NCI-H82 treated with DMSO at 0.1 percent for 48 hours (cell line): Measurements from ENCODE around the gene CSH1.
"Not testable (repeated sequence)": the region's sequence is repeated elsewhere in the genome, so short reads cannot be mapped to it uniquely, and the experiment has no call there.

Source experiments
- DNase-seq: peaks from one replicate; lab custom pipeline; 2025; ENCODE audit not compliant: unreplicated experiment; lab: John Stamatoyannopoulos, UW

CSH1 gene

DNA sequence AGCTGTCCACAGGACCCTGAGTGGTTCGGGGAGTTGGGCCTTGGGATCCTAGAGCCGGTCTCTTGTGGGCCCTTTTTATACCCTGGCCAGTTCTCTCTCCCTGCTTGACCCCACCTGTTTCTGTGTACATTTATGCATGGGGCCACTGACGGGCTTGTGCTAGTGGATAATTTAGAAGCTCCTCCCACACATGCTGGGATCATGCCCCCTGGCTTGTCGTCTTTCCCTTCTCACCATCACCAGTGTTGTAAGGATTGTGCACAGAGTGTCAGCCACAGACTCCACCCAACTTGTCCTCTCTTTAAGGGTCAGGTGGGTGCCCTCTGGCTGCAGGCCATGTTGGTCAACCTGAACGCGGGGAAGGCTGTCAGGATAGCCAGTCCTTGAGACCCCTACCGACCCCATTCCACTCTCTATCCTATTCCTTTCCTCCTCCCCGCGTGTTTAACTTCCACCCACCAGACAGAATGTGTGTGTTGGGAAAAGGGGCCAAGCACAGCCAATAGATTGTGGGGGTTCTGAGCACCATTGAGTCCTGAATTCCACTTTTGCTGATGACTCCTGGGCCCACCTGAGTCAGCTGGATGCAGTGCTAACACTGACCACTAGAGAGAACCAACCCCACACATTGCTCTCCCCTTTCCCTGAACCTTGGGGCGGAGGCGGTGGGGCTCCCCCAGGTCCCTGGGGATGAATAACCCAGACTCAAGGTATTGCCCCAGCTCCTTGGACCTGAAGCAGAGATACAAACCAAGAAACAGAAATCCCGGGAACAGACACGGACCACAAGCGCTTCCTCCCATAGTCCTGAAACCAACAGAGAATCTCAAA is at the start of gene CSH1:
CSH1 (minus strand) TSS at position 51 of the 831 bp plus-strand sequence. CDS start 63 bp downstream, outside the sequence.
- not testable (repeated sequence) for DNase-seq

DNA sequence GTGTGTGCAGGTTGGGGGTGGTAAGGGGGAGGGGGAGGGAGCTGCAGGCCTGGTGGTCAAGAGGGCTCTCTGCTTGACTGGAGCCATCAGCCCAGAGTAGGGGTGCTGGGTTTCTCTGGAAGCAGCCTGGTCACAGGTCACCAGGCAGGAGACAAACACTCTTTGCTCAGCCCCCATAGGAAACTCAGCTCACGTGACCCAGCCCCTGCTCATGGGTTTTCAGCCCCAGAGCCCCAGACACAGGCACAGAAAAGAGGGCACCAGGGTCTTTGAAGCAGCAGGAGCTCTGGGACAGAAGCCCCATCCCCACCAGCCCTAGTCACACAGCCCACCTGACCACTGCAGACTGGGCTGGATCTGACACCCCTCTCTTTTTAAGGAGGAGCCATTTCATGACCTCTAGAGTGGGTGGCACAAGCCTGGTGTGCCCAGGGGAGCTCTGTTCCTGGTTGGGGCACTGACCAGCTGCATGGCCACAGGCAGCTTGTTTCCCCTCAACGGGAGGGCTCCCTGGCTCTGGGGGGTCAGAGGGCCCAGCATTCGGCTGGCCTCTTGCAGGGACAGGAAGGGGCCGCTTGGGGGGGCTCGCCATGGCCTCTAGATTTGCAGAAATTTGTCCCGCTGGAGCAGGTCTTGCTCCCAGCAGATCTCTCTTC is 49.5 kb upstream of the CSH1 start:
- no peak for DNase-seq

DNA sequence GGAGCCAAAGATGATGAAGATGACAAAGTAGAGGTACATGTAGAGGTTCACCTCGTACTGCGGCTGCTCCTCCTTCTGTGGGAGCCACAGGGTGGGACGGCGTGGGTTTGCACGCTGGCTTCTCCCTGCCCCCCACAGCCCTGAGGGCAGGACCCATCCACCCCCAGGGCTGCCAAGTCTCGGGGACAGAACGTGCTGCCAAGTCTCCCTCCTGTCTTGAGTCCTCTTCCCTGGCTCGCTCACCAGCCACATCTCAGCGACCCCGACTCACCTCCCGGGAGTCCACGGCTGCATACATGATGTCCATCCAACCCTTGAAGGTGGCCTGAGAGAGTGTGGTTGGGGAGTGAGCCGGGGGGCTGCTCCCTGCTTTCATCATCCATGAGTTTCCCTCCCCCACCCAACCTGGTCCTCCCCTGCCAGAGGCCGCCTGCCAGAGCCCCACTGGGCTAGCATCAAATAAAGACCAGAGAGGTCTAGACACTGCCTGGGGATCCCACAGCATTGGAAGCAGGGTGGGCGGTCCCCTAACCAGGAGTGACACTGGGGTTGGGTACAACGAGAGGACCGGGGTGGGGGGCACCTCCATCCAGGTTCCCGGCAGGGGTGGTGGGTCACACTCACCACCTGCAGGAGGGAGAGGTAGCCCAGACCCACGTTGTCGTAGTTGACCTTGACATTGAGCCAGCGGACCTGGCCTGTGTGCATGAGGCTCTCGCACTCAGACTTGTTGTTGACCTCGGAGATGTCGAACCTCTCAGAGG is 48.5 kb upstream of the CSH1 start:
- no peak for DNase-seq

DNA sequence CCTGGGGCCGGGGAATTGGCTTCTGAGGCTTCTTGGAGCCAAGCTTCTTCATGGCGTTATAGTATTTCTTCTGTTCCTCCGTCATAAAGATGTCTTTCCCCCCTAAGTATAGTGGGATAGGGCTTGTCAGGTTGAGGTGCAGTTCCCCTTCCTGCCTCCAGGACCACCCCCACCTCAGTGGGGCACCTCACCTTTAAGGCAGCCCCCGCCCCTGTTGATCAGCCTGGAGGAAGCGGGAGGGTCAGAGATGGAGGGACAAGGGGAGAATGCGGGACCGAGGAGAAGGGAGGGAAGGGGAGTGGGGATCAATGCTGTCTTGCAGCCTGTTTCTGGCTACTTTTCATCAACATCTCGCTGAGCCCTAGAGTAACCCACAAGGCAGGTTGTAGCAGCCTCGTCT is 47.4 kb upstream of the CSH1 start:
- DNase-seq, result no peak

DNA sequence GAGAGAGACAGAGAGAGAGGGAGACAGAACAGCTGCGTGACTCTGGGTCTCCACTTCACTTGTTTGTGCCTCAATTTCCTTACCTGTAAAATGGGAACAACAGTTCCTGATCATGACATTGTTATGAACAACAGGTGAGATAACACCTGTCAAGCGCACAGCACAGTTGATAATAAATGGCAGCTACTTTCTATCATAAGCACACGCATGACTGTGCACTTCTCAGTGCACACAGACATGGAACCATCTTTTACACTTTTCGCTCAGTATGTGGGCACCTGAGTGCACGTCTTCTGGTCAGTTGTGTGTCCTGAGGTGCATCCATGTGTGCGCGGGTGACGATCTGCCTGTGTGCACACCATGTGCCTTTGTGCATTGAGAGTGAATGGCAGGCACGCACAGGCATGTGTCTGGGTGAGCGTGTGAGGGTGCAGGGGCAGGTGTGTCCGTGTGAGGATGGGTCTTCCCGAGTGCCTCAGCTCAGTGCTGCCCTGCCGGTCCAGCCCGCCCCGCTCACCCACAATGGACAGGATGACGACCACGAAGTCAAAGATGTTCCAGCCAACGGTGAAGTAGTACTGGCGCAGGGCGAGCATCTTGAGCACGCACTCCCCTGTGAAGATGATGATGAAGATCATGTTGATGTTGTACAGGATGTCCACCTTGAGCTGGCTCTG is 46.1 kb upstream of the CSH1 start:
- DNase-seq, result no peak

DNA sequence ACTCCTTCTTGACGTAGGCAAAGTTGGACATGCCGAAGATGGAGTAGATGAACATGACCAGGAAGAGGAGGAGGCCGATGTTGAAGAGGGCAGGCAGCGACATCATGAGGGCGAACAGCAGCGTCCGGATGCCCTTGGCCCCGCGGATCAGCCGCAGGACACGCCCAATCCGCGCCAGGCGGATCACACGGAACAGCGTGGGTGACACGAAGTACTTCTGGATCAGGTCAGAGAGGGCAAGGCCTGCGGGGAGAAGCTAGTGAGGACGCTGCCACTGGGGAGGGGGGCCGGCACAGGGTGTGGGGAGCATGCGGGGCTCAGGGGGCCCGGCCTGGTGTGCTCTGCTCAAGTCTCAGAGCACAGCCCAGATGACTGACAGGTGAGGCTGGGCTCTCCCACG is 45.4 kb upstream of the CSH1 start:
- DNase-seq, result no peak

DNA sequence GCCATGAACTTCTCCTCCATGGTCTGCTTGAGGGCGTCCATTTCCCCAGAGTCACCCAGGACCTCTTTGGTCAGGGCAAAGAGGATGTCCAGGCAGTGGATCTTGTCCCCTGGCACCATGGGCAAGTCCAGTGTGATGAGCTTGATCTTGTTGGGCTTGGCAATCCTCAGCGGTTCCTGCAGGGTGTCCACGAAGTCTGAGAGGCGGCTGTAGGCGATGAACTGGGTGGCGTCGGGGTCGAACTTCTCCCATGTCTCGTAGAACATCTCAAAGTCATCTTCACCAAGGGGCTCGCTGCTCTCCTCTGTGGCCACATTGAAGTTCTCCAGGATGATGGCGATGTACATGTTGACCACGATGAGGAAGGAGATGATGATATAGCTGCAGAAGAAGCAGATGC is 44.8 kb upstream of the CSH1 start:
- DNase-seq, result no peak

DNA sequence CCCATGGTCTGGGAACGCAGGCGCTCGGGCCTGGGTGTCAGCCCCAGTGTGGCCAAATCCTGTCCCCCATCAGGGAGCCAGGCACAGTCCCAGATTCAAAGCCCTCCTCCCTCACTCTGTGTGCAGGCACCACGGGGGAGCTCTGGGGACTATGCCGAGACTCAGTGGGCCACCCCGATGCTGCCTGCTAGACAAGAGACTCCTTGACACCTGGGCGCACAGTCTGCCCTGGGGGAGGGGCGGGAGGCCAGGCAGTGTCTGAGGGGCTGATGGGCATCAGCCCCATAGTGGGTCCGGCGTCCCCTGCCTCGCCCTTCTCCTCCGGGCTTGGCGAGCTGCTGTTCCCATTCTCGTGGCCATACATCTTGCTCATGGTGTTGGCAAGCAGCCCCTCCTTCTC is 44.2 kb upstream of the CSH1 start:
- no peak for DNase-seq

DNA sequence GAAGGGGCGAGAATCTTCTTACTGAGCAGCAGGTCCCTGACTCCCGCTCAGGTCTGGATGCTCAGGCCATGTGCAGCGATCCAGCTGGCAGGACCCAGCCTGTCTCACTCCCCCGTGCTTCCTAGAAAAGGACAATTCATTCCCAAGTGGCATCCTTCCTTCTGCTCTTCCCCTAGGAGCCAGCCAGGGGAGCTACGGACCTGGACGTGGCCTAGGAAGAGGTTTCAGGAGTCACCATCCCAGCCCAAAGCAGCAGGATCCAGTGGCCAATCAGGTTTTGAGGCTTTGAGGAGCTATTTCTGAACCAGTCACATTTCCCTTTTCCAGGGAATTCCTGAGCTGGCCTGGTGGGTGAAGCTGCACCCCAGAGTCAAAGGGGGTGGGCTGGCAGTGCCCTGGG is 43.5 kb upstream of the CSH1 start:
- DNase-seq, result no peak

DNA sequence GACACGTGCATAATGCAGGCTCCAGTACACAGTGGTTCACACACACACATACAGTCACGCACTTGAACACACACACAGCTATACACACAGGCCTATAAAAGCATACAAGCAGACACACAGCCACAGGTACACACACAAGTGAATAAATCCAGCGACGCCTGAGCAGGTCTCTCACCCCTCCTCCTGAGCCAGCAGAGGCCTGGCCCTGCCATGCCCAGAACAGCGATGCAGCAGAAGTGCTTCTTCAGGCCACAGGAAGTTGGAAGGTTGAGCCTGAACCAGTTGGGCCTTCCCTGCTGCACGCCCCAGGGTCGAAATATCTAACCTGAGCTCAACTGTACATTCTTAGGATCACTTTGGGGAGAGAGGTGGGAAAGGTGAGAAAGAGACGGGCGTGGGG is 43.0 kb upstream of the CSH1 start:
- DNase-seq, result no peak

DNA sequence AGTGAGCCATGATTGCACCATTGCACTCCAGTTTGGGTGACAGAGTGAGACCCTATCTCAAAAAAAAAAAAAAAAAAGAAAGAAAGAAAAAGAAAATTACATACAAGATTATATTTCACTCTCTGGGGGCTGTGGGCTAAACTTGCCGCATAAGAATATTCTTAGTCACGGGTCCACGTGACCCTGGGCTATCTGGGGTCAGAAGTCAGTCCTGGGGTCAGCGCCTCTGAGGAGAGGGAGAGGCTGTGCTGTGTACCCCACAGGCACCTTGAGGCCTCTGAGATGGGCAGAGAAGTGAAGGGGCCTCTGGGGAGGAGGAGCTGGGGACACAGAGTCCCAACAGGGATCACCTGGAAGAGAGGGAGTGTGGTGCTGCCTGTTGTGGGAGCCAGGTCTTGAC is 41.5 kb upstream of the CSH1 start:
- DNase-seq, result no peak

DNA sequence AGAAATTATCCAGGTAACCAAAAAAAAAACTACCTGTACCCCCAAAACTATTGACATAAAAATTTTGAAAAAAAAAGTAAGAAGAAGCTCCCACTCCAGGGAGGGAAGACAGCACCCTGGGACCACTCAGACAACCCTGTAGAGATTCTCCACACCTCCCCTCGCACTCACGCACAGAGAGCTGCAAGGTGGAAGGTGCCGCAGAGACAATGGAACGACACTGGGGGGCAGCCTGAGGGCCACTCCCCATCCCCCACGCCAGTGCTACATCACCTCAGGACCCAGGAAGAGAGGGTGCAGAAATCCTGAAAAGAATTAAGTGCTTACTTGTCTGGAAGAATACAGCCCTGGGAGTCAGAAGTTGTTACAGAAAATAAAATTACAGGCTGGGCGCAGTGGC is 40.9 kb upstream of the CSH1 start:
- no peak for DNase-seq

DNA sequence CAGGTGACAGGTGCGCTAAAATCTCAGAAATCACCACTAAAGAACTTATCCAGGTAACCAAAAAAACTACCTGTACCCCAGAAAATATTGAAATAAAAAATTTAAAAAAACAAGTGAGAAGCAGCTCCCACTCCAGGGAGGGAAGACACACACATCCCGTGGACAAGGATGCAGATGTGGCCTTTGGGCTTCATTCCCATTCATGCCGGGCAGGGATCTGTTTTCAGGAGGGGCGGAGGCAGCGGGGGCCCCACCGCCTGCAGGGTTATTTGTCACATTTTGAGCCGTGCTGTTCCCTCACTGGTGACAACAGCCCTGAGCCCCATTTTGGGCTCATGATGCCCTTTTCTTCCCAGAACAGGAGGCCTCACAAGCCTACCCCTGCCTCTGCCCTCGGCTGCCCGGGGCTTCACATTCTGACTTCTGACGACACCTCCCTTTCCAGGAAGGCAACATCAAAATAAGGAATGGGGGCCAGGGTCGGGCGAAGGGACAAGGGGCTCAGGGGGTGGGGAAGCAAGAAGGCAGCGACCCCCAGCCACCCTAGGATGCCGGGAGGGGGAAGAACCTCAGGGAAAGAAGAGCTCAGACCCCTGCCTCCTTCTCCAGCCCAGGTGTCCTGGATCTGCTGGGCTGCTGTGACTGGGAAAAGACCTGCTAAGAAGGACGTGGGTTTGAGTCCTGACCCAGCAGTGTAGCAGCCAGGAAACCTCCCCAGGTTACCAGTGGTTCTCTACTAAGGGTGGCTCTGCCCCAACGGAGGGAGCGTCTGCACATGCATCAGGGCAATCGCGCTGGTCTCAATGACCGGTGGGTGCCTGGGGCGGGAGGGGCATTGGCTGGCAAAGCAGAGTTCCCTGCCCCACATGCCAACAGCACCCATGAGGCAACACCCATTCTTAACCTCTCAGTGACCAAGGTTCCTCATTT is 38.1 kb upstream of the CSH1 start:
- no peak for DNase-seq

DNA sequence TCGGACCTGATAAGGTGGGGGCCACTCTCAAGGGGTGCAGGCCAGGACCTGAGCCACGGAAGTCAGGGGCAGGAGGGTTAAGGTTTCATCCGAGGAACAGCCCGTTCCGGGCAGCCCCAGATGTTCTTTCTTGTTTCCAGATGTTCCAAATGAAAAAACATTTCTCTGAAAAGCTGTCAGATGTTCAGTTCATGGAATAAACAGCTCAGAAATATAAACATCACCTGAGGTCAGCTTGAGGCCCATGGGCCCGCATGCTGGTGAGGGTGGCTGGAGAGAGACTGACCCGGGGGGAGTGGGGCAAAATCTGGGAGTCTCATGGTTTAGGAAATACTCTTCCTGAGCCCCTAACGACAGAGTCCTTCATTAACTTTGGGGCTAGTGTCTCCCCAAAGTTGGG is 37.2 kb upstream of the CSH1 start:
- no peak for DNase-seq

DNA sequence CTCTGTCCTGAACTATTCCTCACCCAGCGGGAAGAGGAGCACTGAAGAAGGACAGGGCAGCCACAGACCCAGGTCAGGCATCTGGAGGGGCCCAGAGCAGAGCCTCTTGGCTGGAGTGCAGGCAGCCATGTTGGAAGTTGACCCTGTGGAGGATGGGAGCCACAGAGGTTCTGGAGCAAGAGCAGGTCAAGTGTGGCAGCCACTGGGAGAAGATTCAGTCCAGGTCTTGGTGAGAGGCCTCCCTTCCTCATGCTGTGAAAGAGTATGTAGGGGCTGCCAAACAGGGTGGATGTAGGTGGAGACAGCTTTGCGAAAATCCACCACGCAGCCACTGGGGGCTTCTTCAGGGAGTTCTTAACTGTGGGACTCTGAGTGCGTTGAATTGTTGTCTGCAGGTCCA is 36.3 kb upstream of the CSH1 start:
- DNase-seq, result no peak

DNA sequence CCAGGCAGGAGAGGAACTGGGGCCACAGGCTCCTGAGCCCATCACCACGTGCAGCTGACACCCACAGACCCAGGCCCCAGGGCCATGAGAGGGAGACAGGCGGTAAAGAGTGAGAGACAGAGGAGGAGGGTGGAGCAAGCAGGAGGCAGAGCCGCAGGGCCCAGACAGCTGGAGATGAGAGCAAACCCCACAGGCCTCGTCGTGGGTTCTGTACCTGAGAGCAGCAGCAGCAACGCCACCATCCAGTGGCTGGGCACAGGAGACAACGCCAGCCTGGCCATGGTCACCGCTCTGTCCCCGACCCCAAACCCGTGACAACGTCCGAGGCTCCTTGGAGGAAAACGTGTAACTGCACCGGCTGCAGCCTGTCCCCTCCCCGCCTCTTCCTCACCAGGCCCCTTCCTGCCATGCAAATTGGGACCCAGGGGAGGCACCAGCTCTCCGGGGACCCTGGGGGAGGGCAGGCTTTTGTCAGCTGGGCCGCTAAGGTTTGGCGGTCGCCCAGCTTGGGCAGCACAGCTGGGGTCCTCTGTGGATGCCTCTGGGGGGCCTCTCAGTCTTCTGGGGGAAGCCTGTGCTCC is 35.7 kb upstream of the CSH1 start, which contains the start of gene CD79B:
CD79B (minus strand) TSS at position 351 of the 581 bp plus-strand sequence; CDS start at position 281, 70 bp downstream.
- no peak for DNase-seq

DNA sequence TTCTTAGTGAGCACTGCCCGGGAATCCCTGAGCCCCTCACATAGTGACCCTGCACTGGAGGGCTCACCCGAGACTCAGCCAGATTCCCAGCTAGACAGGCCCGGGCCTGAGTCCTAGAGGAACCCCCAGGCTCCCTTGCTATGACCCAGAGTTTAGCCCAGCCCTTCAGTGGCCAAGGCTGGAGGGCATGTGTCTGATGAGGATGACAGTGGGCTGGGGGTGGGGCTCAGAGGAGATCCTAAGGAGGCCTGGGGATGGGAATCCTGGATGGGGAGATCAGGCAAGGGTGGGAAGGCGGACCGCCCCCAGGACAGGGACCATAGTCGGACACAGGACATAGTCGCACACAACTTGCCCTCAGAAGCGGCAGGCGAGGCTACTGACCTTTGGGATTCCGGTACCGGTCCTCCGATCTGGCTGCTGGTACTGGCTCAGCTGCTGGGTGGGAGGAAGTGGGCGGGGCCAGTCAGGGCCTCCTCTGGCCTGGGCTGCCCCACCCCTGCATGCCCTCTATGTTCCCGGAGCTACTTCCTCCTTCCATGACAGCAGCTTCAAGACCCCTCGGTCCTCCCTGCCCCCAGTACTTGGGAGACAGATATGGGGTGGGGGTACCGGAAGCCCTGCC is 34.7 kb upstream of the CSH1 start:
- no peak for DNase-seq

DNA sequence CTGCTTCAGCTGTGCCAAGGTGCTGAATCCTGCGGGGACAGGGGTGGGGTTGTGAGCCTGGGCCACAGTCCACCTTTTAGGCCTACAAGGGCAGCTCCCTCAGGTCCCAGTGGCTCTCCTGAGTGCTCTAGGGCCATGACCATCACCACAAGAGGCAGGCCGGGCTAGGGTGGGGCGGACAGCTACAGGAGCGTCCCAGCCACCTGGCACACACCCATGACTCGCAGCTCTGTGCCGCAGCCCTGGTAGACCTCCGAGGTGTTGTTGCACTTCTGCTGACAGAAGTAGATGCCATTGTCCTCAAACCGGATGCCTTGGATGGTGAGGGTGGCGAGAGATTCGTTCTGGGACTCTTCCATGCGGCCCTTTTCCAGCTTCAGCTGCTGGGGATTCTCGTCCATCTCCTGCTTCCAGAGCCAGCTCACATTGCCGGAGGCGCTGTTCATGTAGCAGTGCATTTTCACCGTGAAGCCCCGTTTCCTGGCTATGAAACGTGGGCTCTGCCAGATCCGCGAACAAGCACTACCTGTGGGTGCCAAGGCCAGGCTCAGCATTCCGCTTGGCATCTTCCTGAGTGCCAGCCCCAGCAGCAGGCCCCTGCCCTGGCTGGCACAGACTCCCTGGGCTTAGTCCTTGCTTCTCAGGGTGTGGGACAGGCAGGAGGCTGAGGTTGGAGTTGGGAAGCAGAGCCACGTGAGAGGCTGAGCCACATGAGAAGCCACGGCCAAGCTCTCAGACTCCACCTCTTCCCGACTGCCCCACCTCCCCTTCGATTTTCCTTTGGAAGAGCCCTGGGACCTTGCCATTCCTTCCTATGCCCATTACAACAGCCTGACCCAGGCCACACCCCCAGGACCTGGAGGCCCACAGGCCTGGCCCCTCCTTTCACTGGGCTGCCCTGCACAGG is 33.7 kb upstream of the CSH1 start:
- DNase-seq, result no peak
